Left ventricle myocardium inferior (tissue), 1 donor: ENCODE results near the gene SOAT2. TPM values are rescaled to one million over a fixed set of nuclear protein-coding genes. Genes with fewer than 3 reads are reported as not detected.
"Not testable (repeated sequence)": the region's sequence is repeated elsewhere in the genome, so short reads cannot be mapped to it uniquely, and the experiment has no call there.

Experiments
- DNase-seq: peaks from one replicate; pipeline ENCODE4 v3.0.0-alpha.2; 2020
- H3K27ac ChIP-seq: fragments of 200-600 bp; replicated peaks from 2 replicates; pipeline ENCODE4 v1.8.0; 2021
- H3K27me3 ChIP-seq: fragments of 200-600 bp; 2 replicates; pipeline ENCODE4 v1.8.0; 2021; ENCODE audit warnings: low read depth
- H3K36me3 ChIP-seq: fragments of 200-600 bp; 2 replicates; pipeline ENCODE4 v1.8.0; 2021
- H3K4me1 ChIP-seq: fragments of 200-600 bp; 2 replicates; pipeline ENCODE4 v1.8.0; 2021
- H3K4me3 ChIP-seq: fragments of 200-600 bp; 2 replicates; pipeline ENCODE4 v1.8.0; 2021; ENCODE audit warnings: mild to moderate bottlenecking, moderate library complexity
- H3K9me3 ChIP-seq: fragments of 200-600 bp; replicated peaks from 2 replicates; pipeline ENCODE4 v1.8.0; 2021
- intact Hi-C: fragments of 100-400 bp; cut with micrococcal nuclease; formaldehyde crosslinking; loops from one replicate; pipeline ENCODE4 v1.11.0; 2022
- total RNA-seq: library from RNA; stranded (reverse); fragmentation: NEBNext Ultra II Directional; extraction: Animal tissue kit (Norgen Biotek cat#: 25700); gene quantifications from one replicate; pipeline ENCODE4 v1.2.1, GENCODE V29; 2021
- TF ChIP-seq, protein P1 (sequence below): fragments of 200-600 bp; IDR thresholded peaks from 2 replicates; pipeline ENCODE4 v1.8.0; 2021; ENCODE audit warnings: antibody characterized with exemption, mild to moderate bottlenecking, borderline replicate concordance
- donor health status: DM: no; HTN: yes; CAD: no; lungs with severe emphysema.

Gene SOAT2
- total RNA-seq, 1 donor from 2014 or later: not detected

DNA sequence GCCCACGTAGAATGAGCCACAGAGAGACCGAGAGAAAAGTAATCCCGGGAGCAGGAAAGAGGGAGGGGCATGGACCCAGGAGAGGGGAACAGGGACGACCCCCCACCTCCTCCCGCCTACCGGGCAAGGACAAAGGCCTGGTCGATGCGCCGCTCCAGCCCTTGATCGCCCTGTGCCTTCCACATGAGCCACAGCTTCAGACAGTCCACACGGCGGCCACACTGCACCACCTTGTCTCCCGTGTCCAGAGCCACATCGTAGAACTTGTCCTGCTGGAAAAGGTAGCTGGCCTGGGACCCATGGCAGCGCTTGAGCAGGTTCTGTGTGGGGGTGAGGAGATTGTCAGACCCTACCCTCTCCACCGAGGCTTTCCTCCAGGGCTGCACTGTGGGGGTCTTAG lies 56.7 kb downstream of the SOAT2 start:
- H3K27ac ChIP-seq: no peak overlapping the region
- intact Hi-C loops: loop anchor here (5.0 kb wide), 1 partner anchor 37 kb away; no protein-coding TSS in a partner anchor

GRCh38 chr12:53160673-53161072 lies 57.4 kb downstream of the SOAT2 start:
- Histone ChIP-seq H3K36me3 (peaks cover 12% of the 10 kb centered on the region), H3K9me3 (no peaks in the 10 kb centered on the region), H3K4me3 (no peak overlapping the region), H3K27me3 (no peaks in the 10 kb centered on the region), H3K27ac (no peak overlapping the region), H3K4me1 (peaks cover 3% of the 10 kb centered on the region)
- DNase-seq: no peak
- intact Hi-C loops: loop anchor here (5.0 kb wide), 1 partner anchor 37 kb away; no protein-coding TSS in a partner anchor
- TF ChIP-seq, protein P1, sequence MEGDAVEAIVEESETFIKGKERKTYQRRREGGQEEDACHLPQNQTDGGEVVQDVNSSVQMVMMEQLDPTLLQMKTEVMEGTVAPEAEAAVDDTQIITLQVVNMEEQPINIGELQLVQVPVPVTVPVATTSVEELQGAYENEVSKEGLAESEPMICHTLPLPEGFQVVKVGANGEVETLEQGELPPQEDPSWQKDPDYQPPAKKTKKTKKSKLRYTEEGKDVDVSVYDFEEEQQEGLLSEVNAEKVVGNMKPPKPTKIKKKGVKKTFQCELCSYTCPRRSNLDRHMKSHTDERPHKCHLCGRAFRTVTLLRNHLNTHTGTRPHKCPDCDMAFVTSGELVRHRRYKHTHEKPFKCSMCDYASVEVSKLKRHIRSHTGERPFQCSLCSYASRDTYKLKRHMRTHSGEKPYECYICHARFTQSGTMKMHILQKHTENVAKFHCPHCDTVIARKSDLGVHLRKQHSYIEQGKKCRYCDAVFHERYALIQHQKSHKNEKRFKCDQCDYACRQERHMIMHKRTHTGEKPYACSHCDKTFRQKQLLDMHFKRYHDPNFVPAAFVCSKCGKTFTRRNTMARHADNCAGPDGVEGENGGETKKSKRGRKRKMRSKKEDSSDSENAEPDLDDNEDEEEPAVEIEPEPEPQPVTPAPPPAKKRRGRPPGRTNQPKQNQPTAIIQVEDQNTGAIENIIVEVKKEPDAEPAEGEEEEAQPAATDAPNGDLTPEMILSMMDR: no peak

More for the DNA sequence above, 56.7 kb downstream of the SOAT2 start:
- TF ChIP-seq, protein P1: no peak
- Histone ChIP-seq H3K27me3 (no peaks in the 10 kb centered on the region), H3K9me3 (no peaks in the 10 kb centered on the region), H3K4me3 (no peak overlapping the region), H3K4me1 (peaks cover 6% of the 10 kb centered on the region), H3K36me3 (peaks cover 12% of the 10 kb centered on the region)
- no peak for DNase-seq

DNA sequence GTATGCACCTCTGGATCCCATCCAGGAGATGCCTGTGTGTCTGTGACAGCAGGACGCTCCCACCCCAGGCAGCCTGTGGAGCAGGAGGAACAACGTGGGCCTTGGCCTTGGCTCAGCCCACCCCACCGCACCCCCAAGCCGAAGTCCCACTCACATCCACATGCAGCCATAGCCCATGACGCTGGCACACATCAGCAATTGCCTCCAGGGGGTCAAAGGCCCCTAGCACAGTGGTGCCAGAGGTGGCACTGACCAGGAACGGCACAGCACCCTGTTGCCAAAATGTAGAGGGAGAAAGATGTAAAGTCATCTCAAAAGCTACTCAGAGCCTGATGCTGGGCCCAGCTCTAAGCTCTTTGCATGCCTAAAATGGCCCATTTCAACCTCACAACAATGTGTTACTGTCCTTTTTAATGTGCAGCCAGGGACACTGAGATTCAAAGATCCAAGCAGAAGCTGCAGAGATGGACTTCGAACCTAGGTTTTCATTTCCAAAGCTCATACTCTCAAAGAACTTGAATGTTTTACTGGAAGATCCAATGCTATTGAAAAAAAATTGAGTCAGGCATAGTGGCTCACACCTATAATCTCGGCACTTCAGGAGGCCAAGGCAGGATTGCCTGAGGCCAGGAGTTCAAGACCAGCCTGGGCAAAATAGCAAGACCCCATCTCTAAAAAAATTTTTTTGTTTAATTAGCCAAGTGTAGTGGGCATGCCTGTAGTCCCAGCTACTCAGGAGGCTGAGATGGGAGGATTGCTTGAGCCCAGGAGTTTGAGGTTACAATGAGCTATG lies 58.0 kb downstream of the SOAT2 start:
- H3K27ac ChIP-seq: no peak overlapping the region
- H3K36me3 ChIP-seq: peaks cover 12% of the 10 kb centered on the region
- no peak overlapping the region for H3K4me3 ChIP-seq
- no peak for DNase-seq
- TF ChIP-seq, protein P1: no peak
- H3K27me3 ChIP-seq: no peaks in the 10 kb centered on the region
- no peaks in the 10 kb centered on the region for H3K4me1 ChIP-seq
- no peaks in the 10 kb centered on the region for H3K9me3 ChIP-seq
- intact Hi-C loops: loop anchor here (5.0 kb wide), 1 partner anchor 36 kb away; no protein-coding TSS in a partner anchor

DNA sequence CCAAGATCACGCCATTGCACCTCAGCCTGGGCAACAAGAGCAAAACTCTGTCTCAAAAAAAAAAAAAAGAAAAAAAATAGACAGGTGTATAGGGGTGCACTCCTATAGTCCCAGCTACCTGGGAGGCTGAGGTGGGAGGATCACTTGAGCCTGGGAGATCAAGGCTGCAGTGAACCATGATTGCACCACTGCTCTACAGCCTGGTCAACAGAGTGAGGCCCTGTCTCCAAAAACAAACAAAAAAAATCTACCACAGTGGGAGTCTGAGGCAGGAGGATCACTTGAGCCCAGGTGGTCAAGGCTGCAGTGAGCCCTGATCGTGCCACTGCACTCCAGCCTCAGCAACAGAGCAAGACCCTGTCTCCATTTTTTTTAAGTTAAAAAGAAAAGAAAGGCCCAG lies 59.7 kb downstream of the SOAT2 start:
- not testable (repeated sequence) for H3K9me3 ChIP-seq, H3K4me3 ChIP-seq, DNase-seq, H3K36me3 ChIP-seq, H3K4me1 ChIP-seq, H3K27ac ChIP-seq, H3K27me3 ChIP-seq
- intact Hi-C loops: loop anchor here (5.0 kb wide), 1 partner anchor 34 kb away; no protein-coding TSS in a partner anchor

GRCh38 chr12:53166837-53167236 lies 63.6 kb downstream of the SOAT2 start:
- Histone ChIP-seq H3K27me3 (no peaks in the 10 kb centered on the region), H3K4me1 (no peaks in the 10 kb centered on the region), H3K27ac (no peak overlapping the region), H3K36me3 (peaks cover 23% of the 10 kb centered on the region), H3K4me3 (no peak overlapping the region), H3K9me3 (no peaks in the 10 kb centered on the region)
- intact Hi-C loops: no loop called here
- DNase-seq: no peak
- TF ChIP-seq, protein P1: no peak

DNA sequence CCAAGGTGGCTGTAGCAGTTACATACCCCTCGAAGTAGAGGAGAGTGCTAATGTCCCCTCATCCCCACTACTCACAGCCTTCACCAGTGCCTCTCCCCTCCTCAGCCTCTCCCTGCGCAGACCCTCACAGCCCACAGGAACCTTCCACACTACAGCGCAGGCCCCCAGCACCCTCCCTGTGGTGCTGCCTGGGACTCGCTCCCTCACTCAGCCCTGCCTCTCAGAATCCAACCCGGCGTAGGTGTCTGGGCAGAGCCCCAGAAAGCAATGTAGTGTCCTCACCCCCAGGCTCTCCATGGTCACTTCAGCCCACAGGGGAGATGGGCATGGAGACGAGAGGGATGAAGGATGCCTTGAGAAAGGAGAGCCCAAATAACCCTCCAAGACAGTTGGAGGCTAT lies 66.4 kb downstream of the SOAT2 start:
- H3K36me3 ChIP-seq: peaks cover 33% of the 10 kb centered on the region
- no peaks in the 10 kb centered on the region for H3K27me3 ChIP-seq
- no peaks in the 10 kb centered on the region for H3K4me1 ChIP-seq
- H3K9me3 ChIP-seq: no peaks in the 10 kb centered on the region
- TF ChIP-seq, protein P1: no peak
- intact Hi-C loops: no loop called here
- DNase-seq: no peak
- H3K27ac ChIP-seq: no peak overlapping the region
- H3K4me3 ChIP-seq: no peak overlapping the region
